Measurements from ENCODE around the gene RUNX2. TPM values are rescaled to one million over a fixed set of nuclear protein-coding genes. Genes with fewer than 3 reads are reported as not detected.
"Not testable (repeated sequence)": the region's sequence is repeated elsewhere in the genome, so short reads cannot be mapped to it uniquely, and the experiment has no call there.

The RUNX2 gene
- total RNA-seq (1 to 10 TPM in 1 of 2 donors, under 1 TPM in 1; 0.83 to 2.8 TPM), polyA plus RNA-seq (ENCODE audit: insufficient read length in 2 of 2) (1 to 10 TPM; 1.8 to 2.2 TPM)
- long read RNA-seq, donor 1: 0 reads
- long read RNA-seq, donor 2: 0 reads
- long read RNA-seq, donor 3: 0 reads
- long read RNA-seq, donor 4, partial matches to known transcripts: 0 of 5 reads
- long read RNA-seq, donor 4, other reads (novel, unspliced or antisense): 5 of 5 reads

- 0% methylated on average over 2 of the region's 5 CpGs for WGBS (ENCODE audit: insufficient coverage)
- Histone ChIP-seq H3K27ac (ENCODE audit: low read depth, low read length) (no peak within 1 kb of the TSS), H3K9me3 (ENCODE audit: control insufficient read depth, insufficient read depth, low read length) (no peaks in the 10 kb centered on the region), H3K4me3 (ENCODE audit: low read depth, low read length) (no peak within 1 kb of the TSS), H3K36me3 (ENCODE audit: control insufficient read depth, insufficient read depth, low read length) (no peaks in the 10 kb centered on the region), H3K27me3 (ENCODE audit: control insufficient read depth, insufficient read depth, low read length) (no peaks in the 10 kb centered on the region), H3K4me1 (ENCODE audit: control insufficient read depth, insufficient read depth, low read length) (no peaks in the 10 kb centered on the region)
- peak in 3 of 6 donors; percentile 2 to 12 (median 6) for DNase-seq (ENCODE audit: low read depth in 4 of 6, low spot score in 6 of 6)
Observed at GRCh38 chr6:45327956-45328522, at the start of gene RUNX2. Gene RUNX2, plus strand, starts transcription at chr6:45328330. Its CDS starts 397 bp downstream, at chr6:45328727.

- H3K4me3 ChIP-seq (ENCODE audit: low read depth, low read length): no peak overlapping the region
- no peaks in the 10 kb centered on the region for H3K9me3 ChIP-seq (ENCODE audit: control insufficient read depth, insufficient read depth, low read length)
- H3K4me1 ChIP-seq (ENCODE audit: control insufficient read depth, insufficient read depth, low read length): no peaks in the 10 kb centered on the region
- no peak for DNase-seq (ENCODE audit: low read depth in 4 of 6, low spot score in 6 of 6)
- H3K36me3 ChIP-seq (ENCODE audit: control insufficient read depth, insufficient read depth, low read length): no peaks in the 10 kb centered on the region
- H3K27ac ChIP-seq (ENCODE audit: low read depth, low read length): no peak overlapping the region
- no peaks in the 10 kb centered on the region for H3K27me3 ChIP-seq (ENCODE audit: control insufficient read depth, insufficient read depth, low read length)
- WGBS (ENCODE audit: insufficient coverage): no CpG with 5 or more reads among the region's 1 CpG
Observed at GRCh38 chr6:45278367-45278766, 49.8 kb upstream of the RUNX2 start.

- H3K9me3 ChIP-seq (ENCODE audit: control insufficient read depth, insufficient read depth, low read length); H3K36me3 ChIP-seq (ENCODE audit: control insufficient read depth, insufficient read depth, low read length); H3K4me3 ChIP-seq (ENCODE audit: low read depth, low read length); H3K27ac ChIP-seq (ENCODE audit: low read depth, low read length); H3K27me3 ChIP-seq (ENCODE audit: control insufficient read depth, insufficient read depth, low read length); DNase-seq (ENCODE audit: low read depth in 4 of 6, low spot score in 6 of 6); H3K4me1 ChIP-seq (ENCODE audit: control insufficient read depth, insufficient read depth, low read length): not testable (repeated sequence)
- no CpG with 5 or more reads among the region's 3 CpGs for WGBS (ENCODE audit: insufficient coverage)
Observed at GRCh38 chr6:45286707-45287106, 41.4 kb upstream of the RUNX2 start.

- H3K36me3 ChIP-seq (ENCODE audit: control insufficient read depth, insufficient read depth, low read length): no peaks in the 10 kb centered on the region
- no peak for DNase-seq (ENCODE audit: low read depth in 4 of 6, low spot score in 6 of 6)
- WGBS (ENCODE audit: insufficient coverage): 97% methylated on average over 3 of the region's 5 CpGs
- no peaks in the 10 kb centered on the region for H3K9me3 ChIP-seq (ENCODE audit: control insufficient read depth, insufficient read depth, low read length)
- H3K27me3 ChIP-seq (ENCODE audit: control insufficient read depth, insufficient read depth, low read length): no peaks in the 10 kb centered on the region
- H3K27ac ChIP-seq (ENCODE audit: low read depth, low read length): no peak overlapping the region
- no peaks in the 10 kb centered on the region for H3K4me1 ChIP-seq (ENCODE audit: control insufficient read depth, insufficient read depth, low read length)
- H3K4me3 ChIP-seq (ENCODE audit: low read depth, low read length): no peak overlapping the region
Observed at GRCh38 chr6:45289751-45290514, 38.2 kb upstream of the RUNX2 start.

GRCh38 chr6:45293306-45293705 is 34.8 kb upstream of the RUNX2 start:
- Histone ChIP-seq H3K9me3 (ENCODE audit: control insufficient read depth, insufficient read depth, low read length) (no peaks in the 10 kb centered on the region), H3K27me3 (ENCODE audit: control insufficient read depth, insufficient read depth, low read length) (no peaks in the 10 kb centered on the region), H3K4me3 (ENCODE audit: low read depth, low read length) (no peak overlapping the region), H3K4me1 (ENCODE audit: control insufficient read depth, insufficient read depth, low read length) (no peaks in the 10 kb centered on the region), H3K36me3 (ENCODE audit: control insufficient read depth, insufficient read depth, low read length) (no peaks in the 10 kb centered on the region), H3K27ac (ENCODE audit: low read depth, low read length) (no peak overlapping the region)
- WGBS (ENCODE audit: insufficient coverage): no CpG with 5 or more reads among the region's 3 CpGs
- DNase-seq (ENCODE audit: low read depth in 4 of 6, low spot score in 6 of 6): no peak

DNA sequence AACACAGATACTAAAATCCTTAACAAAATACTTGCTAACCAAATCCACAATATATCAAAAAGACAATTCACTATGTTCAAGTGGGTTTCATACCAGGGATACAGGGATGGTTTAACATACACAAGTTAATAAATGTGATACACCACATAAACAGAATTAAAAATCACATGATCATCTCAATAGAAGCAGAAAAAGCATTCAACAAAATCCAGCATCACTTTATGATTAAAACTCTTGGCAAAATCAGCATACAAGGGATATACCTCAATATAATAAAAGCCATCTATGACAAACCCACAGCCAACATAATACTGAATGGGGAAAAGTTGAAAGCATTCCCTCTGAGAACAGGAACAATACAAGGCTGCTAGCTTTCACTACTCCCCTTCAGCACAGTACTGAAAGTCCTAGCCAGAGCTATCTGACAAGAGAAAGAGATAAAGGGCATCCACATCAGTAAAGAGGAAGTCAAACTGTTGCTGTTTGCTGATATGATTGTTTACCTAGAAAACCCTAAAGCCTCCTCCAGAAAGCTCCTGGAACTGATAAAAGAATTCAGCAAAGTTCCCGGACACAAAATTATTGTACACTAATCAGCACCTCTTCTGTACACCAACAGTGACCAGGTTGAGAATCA is 33.9 kb upstream of the RUNX2 start:
- not testable (repeated sequence) for H3K36me3 ChIP-seq (ENCODE audit: control insufficient read depth, insufficient read depth, low read length); H3K27ac ChIP-seq (ENCODE audit: low read depth, low read length); H3K27me3 ChIP-seq (ENCODE audit: control insufficient read depth, insufficient read depth, low read length); H3K9me3 ChIP-seq (ENCODE audit: control insufficient read depth, insufficient read depth, low read length); H3K4me3 ChIP-seq (ENCODE audit: low read depth, low read length); H3K4me1 ChIP-seq (ENCODE audit: control insufficient read depth, insufficient read depth, low read length); DNase-seq (ENCODE audit: low read depth in 4 of 6, low spot score in 6 of 6)
- WGBS (ENCODE audit: insufficient coverage): no CpG with 5 or more reads among the region's 1 CpG

DNA sequence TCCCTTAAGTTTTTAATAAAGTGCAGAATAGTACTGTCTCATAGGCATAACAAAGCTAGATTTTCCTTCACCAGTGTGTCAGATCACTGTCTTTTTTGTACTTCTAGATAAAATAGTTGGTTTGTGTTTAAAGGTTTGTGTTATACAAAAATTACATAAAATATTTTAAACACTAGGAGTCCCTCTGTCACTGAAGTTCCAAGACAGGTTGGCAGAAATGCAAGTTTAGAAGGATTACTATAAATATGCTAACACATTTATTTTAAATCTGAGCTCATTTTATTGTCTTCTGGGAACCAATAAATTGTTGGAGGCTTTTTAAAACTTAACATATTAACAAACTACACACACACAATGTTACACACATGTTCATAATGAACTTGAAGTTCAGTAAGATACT is 30.8 kb upstream of the RUNX2 start:
- Histone ChIP-seq H3K4me1 (ENCODE audit: control insufficient read depth, insufficient read depth, low read length) (no peaks in the 10 kb centered on the region), H3K27ac (ENCODE audit: low read depth, low read length) (no peak overlapping the region), H3K27me3 (ENCODE audit: control insufficient read depth, insufficient read depth, low read length) (no peaks in the 10 kb centered on the region), H3K36me3 (ENCODE audit: control insufficient read depth, insufficient read depth, low read length) (no peaks in the 10 kb centered on the region), H3K4me3 (ENCODE audit: low read depth, low read length) (no peak overlapping the region), H3K9me3 (ENCODE audit: control insufficient read depth, insufficient read depth, low read length) (no peaks in the 10 kb centered on the region)
- peak in 1 of 6 donors; percentile 1 for DNase-seq (ENCODE audit: low read depth in 4 of 6, low spot score in 6 of 6)

- no peak overlapping the region for H3K4me3 ChIP-seq (ENCODE audit: low read depth, low read length)
- H3K9me3 ChIP-seq (ENCODE audit: control insufficient read depth, insufficient read depth, low read length): no peaks in the 10 kb centered on the region
- WGBS (ENCODE audit: insufficient coverage): 100% methylated on average over 1 of the region's 3 CpGs
- no peak for DNase-seq (ENCODE audit: low read depth in 4 of 6, low spot score in 6 of 6)
- H3K27ac ChIP-seq (ENCODE audit: low read depth, low read length): no peak overlapping the region
- no peaks in the 10 kb centered on the region for H3K36me3 ChIP-seq (ENCODE audit: control insufficient read depth, insufficient read depth, low read length)
- no peaks in the 10 kb centered on the region for H3K27me3 ChIP-seq (ENCODE audit: control insufficient read depth, insufficient read depth, low read length)
- H3K4me1 ChIP-seq (ENCODE audit: control insufficient read depth, insufficient read depth, low read length): no peaks in the 10 kb centered on the region
Observed at GRCh38 chr6:45299096-45299581, 29.0 kb upstream of the RUNX2 start.

GRCh38 chr6:45300736-45301135 is 27.4 kb upstream of the RUNX2 start:
- Histone ChIP-seq H3K4me1 (ENCODE audit: control insufficient read depth, insufficient read depth, low read length) (no peaks in the 10 kb centered on the region), H3K36me3 (ENCODE audit: control insufficient read depth, insufficient read depth, low read length) (no peaks in the 10 kb centered on the region), H3K9me3 (ENCODE audit: control insufficient read depth, insufficient read depth, low read length) (no peaks in the 10 kb centered on the region), H3K27me3 (ENCODE audit: control insufficient read depth, insufficient read depth, low read length) (no peaks in the 10 kb centered on the region), H3K27ac (ENCODE audit: low read depth, low read length) (no peak overlapping the region), H3K4me3 (ENCODE audit: low read depth, low read length) (no peak overlapping the region)
- no peak for DNase-seq (ENCODE audit: low read depth in 4 of 6, low spot score in 6 of 6)
- no CpG with 5 or more reads among the region's 1 CpG for WGBS (ENCODE audit: insufficient coverage)
